Stimulated activated CD4-positive, alpha-beta T cell treated with anti-CD3 and anti-CD28 coated beads, Interleukin-2, amount 100 ng/mL, for 4 hours (primary cell): ENCODE results near the gene CXCL17.
A peak's percentile ranks its signal among the peaks of the same experiment; 100 is the strongest.
"Not testable (repeated sequence)": the region's sequence is repeated elsewhere in the genome, so short reads cannot be mapped to it uniquely, and the experiment has no call there.

Experiments used
- DNase-seq: peaks from one replicate; pipeline ENCODE4 v3.0.0-alpha.2; 2020; ENCODE audit warnings: low read depth

CXCL17 gene

DNA sequence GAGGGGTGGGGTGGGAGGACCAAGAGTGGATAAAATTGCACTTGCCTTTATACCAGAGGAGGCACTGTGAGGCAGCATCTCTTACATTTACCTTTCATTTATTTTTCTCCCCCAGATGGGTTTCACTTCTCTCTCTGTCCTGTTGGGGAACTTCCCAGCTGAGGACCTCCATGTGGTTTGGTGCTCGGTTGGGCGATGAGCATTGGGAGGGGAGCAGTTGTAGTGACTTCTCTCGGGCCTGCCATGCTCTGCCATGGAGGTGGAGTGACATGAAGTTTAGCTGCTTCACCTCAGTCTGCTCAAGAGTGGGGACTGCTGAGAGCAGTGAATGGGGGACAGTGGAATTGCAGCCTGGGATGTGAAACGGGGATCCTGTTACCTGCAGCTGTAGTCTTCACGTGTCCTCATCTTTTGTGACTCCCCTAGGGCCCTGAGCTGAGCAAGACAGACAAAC, 23.1 kb upstream of the CXCL17 start:
- DNase-seq: no peak

DNA sequence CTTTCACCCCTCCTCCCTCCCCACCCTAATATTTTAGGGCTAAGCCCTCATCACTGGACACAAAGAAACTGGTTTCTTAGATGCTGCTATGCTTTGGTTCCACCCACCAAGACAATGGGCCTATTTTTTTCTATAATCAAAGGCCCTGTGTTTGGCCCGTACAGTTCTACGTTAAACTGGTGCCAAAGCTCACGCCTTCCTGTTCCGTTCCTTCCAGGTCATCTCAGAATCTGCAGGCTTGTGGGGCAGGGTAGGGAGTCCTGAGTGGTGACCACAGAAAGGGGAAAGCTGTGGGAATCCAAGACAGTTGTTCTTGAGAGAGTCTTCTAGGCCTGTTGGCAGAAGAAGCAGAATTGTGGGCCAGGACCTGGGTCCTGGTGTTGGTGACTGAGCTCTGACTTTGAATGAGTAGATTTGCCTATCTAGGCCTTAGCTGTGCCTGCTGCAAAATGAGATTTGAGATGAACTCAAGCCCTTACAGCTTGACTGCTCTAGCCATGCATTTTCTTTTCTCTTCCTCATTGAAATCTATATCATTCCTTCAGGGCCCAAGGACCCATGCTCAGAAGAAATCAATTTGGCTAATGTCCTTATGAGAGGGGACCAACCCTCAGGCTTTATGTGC, 19.1 kb upstream of the CXCL17 start:
- no peak for DNase-seq

GRCh38 chr19:42461231-42461630, 18.5 kb upstream of the CXCL17 start:
- DNase-seq: not testable (repeated sequence)

DNA sequence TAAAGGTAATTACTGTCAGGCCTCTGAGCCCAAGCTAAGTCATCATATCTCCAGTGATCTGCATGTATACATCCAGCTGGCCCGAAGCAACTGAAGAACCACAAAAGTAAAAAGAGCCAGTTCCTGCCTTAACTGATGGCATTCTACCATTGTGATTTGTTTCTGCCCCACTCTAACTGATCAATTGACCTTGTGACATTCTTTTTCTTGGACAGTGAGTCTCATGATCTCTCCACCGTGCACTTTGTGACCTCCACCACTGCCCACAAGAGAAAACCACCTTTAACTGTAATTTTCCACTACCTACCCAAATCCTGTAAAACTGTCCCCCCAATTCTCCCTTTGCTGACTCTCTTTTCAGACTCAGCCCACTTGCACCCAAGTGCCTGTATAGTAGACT, 17.2 kb upstream of the CXCL17 start:
- no peak for DNase-seq

DNA sequence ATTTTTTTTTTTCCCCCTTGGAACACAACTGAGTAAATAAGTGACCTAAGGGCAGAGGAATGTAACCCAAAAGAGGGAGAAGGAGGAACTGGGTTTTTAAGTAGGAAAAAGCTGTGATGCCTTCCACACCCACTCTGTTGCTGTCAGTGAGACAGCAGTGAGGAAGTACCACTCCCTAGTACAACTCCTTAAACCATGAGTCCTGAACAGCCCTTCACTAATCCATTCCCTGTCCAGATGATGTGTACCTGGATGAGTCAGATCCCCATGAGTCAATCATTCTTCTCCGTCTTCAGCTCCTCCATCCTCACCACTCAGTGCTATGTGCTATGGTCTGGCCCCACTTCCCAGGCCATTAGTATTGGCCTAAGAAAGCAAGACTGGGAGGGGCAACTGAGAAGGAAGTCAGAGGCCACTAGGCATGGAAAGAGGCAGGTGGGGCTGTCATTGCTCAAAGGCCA, 12.9 kb upstream of the CXCL17 start:
- DNase-seq: no peak

- no peak for DNase-seq
Observed at GRCh38 chr19:42455086-42455485, 12.3 kb upstream of the CXCL17 start.

DNA sequence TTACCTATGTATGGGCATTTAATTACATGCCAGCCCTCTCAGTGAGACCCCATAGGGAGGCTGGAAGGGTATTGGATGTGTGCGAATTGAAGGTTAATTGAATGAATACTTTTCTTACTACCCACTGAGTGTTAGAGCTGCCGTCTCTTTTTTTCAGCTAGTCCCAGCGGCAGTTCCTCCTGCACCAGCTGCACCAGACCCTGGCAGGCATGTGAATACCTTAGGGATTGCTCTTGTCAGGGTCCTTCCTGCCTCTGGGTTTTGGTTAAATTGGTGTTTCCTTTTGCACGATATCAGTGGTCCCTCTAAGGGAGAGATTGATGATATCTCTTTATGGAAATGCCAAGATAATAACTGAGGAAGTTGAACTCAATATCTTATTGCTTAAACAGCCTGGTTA, 9.8 kb upstream of the CXCL17 start:
- no peak for DNase-seq

DNA sequence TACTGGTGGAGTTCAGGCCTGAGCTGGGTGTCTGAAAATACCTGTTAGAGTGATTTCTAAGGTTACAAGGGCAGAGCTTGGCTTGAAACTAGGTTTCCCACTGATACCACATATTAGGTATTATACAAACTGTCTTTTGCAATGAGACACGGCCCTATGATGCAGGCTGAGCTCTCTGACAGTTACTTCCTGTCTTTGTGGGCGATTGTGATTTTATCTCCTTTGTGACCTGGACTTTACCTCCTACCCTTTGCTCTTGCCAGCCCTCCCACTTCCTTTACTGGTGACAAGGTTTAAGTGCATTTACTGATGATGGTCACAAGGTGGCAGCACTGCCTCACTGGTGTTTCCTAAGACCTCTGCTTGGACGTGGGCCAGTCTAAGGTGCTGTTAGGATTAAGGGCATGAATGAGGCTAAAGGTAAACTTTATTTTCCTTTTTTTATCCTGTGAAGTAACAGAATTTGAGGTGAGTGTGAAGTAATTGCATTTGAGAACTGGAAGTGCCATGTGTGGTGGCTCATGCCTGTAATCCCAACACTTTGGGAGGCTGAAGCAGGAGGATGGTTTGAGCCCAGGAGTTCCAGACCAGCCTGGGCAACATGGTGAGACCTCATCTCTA, 7.7 kb upstream of the CXCL17 start:
- DNase-seq: peak; percentile 65

DNA sequence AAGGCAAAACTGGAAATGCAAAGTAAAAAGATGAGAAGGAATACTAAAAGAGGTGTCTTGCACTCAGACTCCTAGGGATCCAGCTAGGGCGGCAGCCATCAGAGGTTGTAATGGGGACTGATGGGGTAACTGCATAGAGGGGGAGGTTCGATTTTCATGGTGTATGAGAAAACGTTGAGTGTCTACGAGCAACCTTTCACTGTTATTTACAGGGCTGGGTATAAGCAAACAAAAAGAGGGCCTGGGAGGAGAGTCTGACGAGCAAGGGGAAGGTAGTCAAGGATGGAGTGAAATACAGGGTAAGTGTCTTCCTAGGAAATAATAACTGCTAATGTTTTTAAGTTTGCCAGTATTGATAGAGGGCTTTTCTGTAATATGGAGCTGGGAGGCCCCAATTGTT, 5.6 kb upstream of the CXCL17 start:
- DNase-seq: not testable (repeated sequence)

DNA sequence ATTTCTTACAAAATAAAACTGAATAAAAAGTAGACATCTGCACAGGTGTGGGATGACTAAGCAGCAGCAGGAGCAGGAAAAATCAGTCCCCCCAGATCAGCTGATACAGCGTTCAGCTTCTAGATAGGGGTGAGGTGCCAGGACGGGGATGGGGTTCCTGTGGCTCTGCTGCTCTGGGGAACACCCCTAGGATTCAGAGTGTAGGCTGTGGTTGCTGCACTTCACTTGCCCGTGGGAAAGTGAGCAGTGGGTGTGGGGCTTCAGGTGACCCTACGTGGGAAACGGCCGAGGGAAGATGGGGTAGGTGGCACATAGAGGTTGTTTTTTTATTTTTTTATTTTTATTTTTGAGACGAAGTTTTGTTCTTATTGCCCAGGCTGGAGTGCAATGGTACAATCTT, 3.2 kb upstream of the CXCL17 start:
- no peak for DNase-seq

- DNase-seq: no peak
Observed at GRCh38 chr19:42443944-42444398, 1.2 kb upstream of the CXCL17 start.

DNA sequence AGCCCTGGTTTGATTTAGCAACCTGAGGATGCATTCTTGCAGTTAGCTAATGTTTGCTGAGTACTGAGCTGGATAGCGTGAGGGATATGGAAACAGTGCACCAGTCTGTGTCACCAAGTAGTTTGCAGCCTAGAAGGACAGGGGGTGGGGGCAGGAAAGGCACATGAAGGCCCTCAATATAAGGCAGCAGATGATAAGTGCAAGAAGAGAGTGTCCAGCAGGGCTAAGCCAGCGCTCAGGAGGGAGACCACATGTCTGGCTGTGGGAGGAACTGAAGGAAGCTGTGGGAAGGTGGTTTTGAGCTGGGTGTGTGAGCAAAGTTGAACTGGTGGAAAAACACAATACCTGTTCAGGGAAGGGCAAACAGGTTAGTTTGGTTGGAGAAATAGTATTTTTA, 1.7 kb downstream of the CXCL17 start:
- DNase-seq: no peak

- DNase-seq: peak; percentile 67
Observed at GRCh38 chr19:42440357-42441048, 2.2 kb downstream of the CXCL17 start.

DNA sequence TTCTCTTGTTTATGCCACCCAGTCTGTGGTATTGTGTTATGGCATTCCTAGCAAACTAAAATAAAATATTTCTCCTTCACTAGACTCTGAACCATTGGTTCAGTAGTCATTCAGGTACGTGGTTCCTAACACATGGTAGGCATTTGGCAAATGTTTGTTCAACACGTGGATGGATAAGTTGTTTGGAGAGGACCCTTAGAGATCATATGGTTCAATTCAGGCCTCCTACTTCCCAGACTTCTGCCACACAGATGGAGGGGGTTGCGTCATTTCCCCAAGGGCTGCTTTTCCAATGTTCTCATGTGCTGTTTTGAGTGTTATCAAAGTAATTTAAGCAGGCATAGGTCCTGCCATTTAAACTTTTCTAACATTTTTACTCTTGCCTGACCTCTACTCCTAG, 6.7 kb downstream of the CXCL17 start:
- DNase-seq: no peak

- no peak for DNase-seq
Observed at GRCh38 chr19:42435316-42435715, 7.4 kb downstream of the CXCL17 start.

DNA sequence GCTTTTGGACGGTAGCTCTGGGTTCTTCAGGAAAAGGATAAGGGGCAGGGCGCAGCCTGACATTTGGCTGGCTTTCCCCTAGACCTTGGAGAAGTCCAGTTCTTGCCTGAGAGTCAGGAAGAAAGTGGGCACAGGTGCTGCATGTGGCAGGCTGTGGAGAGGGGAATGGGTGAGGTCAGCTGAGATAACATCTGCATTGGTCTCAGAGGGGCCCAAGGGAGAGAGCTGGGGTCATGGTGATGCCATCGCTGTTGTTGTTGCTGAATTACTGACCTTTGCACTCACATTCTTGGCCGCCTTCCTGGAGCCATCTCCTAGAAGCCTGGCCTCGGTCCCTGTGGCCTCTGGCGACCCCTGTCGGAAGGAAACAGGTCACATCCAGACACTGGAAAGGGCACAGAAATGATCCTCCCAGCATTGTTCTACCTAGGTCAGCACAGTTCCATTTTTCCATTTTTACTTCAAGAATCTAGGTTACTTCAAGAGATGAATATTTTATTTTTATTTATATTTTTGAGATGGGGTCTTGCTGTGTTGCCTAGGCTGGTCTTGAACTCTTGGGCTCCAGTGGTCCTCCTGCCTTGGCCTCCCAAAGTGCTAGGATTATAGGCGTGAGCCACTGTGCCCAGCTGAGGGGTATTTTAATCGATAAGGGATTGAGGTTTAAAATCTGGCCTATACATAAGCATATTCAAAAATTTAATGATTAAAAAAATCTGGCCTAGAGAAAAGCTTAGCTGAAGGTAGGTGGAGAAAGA, 9.1 kb downstream of the CXCL17 start:
- peak; percentile 49 for DNase-seq

DNA sequence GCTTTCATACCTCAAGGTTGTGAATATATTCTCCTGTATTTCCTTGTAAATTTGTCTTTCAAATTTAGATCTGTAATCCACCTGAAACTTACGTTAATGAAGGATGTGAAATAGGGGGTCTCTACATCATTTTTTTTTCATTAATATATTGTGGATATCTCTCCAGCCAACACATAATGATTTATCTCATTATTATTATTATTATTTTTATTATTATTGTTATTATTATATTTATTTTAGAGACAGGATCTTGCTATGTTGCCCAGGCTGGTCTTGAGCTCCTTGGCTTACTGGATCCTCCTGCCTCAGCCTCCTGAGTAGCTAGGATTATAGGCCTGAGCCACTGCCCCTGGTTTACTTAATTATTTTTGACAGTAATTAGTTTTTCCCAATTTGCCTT, 11.3 kb downstream of the CXCL17 start:
- DNase-seq: no peak

GRCh38 chr19:42428676-42429075, 14.1 kb downstream of the CXCL17 start:
- DNase-seq: no peak

DNA sequence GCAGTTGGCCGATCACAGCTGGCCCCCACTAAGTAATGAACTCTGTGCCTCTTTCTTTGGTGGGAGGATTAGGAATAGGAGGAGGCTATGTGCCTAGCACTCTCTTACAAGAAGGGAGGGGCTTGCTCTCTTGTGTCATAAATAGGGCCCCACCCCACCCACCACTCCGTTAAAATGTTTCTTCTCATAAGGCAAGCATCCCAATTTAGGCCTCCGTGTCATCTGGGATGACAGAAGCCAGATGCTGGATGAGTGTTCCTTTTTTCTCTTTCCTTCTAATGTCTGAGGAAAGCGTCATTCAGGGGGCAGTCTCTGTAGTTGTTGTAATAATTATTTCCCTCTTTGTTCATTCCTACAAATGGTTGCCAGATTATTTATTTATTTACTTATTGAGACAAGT, 15.4 kb downstream of the CXCL17 start, which contains the start of gene LIPE:
LIPE (minus strand) TSS at position 76 of the 400 bp plus-strand sequence. CDS start 239 bp downstream, outside the sequence.
- no peak for DNase-seq

GRCh38 chr19:42426643-42427042, 16.1 kb downstream of the CXCL17 start:
- no peak for DNase-seq

GRCh38 chr19:42424712-42425131, 18.0 kb downstream of the CXCL17 start:
- no peak for DNase-seq

DNA sequence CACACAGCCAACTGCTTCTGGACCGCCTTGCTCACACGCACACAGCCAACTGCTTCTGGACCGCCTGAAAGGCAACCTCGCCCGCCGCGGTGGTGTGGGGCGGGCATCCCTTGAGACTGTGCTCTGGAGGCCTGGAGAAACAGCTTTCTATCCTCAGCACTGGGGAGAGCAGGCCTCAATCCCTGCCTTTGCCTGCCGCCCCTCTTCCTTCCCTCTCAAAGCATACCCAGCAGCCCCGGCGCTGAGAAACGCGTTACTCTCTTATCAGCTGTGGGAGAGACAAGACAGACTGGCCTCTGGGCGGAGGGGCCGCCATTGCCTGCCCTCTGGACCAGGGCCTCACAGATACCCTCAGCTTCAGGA, 18.4 kb downstream of the CXCL17 start:
- no peak for DNase-seq
